Measurements from ENCODE around the gene KRTAP9-6.
"Not testable (repeated sequence)": the region's sequence is repeated elsewhere in the genome, so short reads cannot be mapped to it uniquely, and the experiment has no call there.

DNA sequence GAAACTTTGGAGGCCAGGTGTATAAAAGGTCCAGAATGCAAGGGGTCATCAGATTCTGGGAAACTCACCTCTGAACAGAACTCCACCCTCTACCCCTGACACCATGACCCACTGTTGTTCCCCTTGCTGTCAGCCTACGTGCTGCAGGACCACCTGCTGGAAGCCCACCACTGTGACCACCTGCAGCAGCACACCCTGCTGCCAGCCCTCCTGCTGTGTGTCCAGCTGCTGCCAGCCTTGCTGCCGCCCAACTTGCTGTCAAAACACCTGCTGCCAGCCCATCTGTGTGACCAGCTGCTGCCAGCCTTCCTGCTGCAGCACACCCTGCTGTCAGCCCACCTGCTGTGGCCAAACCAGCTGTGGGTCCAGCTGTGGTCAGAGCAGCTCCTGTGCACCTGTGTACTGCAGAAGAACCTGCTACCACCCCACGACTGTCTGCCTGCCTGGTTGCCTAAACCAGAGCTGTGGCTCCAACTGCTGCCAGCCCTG, 27.2 kb upstream of the KRTAP9-6 start, which contains the start of gene KRTAP9-8:
- not testable (repeated sequence) for TF ChIP-seq HMGXB4 (CRISPR knock-in tag; IDR thresholded peaks at IDR 0.05); SAP30 (IDR thresholded peaks at IDR 0.05; ENCODE audit: borderline replicate concordance, insufficient read depth, low read depth, low read length, poor library complexity, severe bottlenecking)
